ENCODE measurements around the gene METAP1D.

DNA sequence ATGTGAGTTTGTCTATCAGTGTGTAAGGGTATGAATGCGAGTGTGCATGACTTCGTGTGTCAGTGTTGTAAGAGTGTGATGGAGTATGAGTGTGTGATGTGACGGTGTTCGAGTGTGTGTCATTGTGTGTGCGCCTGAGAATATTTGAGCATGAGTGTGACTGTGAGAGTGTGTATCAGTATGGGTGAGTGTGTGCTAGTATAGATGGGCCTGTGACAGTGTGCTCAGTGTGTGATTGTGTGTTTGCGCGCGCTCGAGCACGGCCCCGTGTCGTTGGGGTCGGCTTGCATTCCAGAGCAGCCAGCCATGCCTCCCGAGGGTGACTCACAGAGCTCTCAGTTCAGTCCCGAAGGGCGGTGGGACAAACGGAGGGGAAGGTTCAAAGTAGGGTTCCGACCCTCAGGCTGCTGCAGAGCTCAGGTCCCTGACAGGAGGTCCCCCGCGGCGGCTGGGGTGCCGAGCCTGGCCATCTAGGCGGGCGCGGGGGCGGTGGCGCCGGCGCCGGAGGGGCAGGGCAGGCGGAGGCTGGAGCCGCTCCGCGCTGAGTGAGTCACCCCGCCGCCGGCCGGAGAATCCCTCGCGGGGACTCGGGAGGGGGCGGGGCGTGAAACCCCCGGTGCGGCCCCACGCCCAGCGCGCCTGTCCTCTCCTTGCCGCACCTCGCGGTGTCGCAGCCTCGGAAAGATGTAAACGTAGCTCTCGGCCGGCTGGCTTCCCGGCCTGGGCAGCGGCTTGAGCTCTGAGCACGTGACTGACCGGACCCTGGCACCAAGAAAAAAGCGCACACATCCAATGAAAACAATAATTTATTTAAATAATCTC, 99.1 kb downstream of the METAP1D start:
- TF ChIP-seq POLR2A (IDR thresholded peaks at IDR 0.05; ENCODE audit: borderline replicate concordance, extremely low read depth, insufficient read depth, insufficient read length) (no peak), YY1 (IDR thresholded peaks at IDR 0.05; ENCODE audit: extremely low read depth, insufficient replicate concordance, low read depth, low read length) (no peak), POLR2AphosphoS5 (IDR thresholded peaks at IDR 0.05; ENCODE audit: low read depth, low read length) (peak; percentile 58; the same call in 1 of the 2 replicates), CEBPB (IDR thresholded peaks at IDR 0.05; ENCODE audit: low read depth) (no peak), EZH2 (IDR thresholded peaks at IDR 0.05) (no peak), ZNF274 (IDR thresholded peaks at IDR 0.05; ENCODE audit: low read depth, low read length) (no peak), RAD21 (IDR thresholded peaks at IDR 0.05; ENCODE audit: low read depth) (no peak), FOSL1 (IDR thresholded peaks at IDR 0.05; ENCODE audit: low read depth) (no peak)
- TF ChIP-seq, protein P1, sequence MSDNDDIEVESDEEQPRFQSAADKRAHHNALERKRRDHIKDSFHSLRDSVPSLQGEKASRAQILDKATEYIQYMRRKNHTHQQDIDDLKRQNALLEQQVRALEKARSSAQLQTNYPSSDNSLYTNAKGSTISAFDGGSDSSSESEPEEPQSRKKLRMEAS (IDR thresholded peaks at IDR 0.05): no peak
- TF ChIP-seq, protein P2, sequence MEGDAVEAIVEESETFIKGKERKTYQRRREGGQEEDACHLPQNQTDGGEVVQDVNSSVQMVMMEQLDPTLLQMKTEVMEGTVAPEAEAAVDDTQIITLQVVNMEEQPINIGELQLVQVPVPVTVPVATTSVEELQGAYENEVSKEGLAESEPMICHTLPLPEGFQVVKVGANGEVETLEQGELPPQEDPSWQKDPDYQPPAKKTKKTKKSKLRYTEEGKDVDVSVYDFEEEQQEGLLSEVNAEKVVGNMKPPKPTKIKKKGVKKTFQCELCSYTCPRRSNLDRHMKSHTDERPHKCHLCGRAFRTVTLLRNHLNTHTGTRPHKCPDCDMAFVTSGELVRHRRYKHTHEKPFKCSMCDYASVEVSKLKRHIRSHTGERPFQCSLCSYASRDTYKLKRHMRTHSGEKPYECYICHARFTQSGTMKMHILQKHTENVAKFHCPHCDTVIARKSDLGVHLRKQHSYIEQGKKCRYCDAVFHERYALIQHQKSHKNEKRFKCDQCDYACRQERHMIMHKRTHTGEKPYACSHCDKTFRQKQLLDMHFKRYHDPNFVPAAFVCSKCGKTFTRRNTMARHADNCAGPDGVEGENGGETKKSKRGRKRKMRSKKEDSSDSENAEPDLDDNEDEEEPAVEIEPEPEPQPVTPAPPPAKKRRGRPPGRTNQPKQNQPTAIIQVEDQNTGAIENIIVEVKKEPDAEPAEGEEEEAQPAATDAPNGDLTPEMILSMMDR (IDR thresholded peaks at IDR 0.05 in 2 of 3, conservative IDR thresholded peaks at IDR 0.05 in 1 of 3; ENCODE audit: borderline replicate concordance in 1 of 3, insufficient read depth in 1 of 3, low read depth in 2 of 3, low read length in 2 of 3): no peak

Measured in HCT116 (cell line).